Glutamatergic neuron (in vitro differentiated cells): ENCODE data around the gene NAV3. TPM values are rescaled to one million over a fixed set of nuclear protein-coding genes. Genes with fewer than 3 reads are reported as not detected.

Source experiments
- DNase-seq: peaks from one replicate; pipeline ENCODE4 v3.0.0; 2022
- H3K27ac Mint-ChIP-seq: one replicate; pipeline ENCODE4 v1.8.0; 2020; ENCODE audit warnings: mild to moderate bottlenecking, mixed read lengths, inconsistent platforms; ENCODE audit not compliant: unreplicated experiment
- H3K27me3 Mint-ChIP-seq: one replicate; pipeline ENCODE4 v1.8.0; 2020; ENCODE audit warnings: mild to moderate bottlenecking, moderate library complexity, mixed read lengths, inconsistent platforms; ENCODE audit not compliant: unreplicated experiment
- H3K36me3 Mint-ChIP-seq: one replicate; pipeline ENCODE4 v1.8.0; 2020; ENCODE audit warnings: mild to moderate bottlenecking, mixed read lengths, inconsistent platforms; ENCODE audit not compliant: unreplicated experiment
- H3K4me1 Mint-ChIP-seq: one replicate; pipeline ENCODE4 v1.8.0; 2020; ENCODE audit warnings: mild to moderate bottlenecking, low read depth, mixed read lengths, inconsistent platforms; ENCODE audit not compliant: unreplicated experiment
- H3K4me3 Mint-ChIP-seq: one replicate; pipeline ENCODE4 v1.8.0; 2020; ENCODE audit warnings: mild to moderate bottlenecking, mixed read lengths, inconsistent platforms; ENCODE audit not compliant: unreplicated experiment
- H3K9me3 Mint-ChIP-seq: one replicate; pipeline ENCODE4 v1.8.0; 2020; ENCODE audit warnings: mild to moderate bottlenecking, moderate library complexity, mixed read lengths, inconsistent platforms; ENCODE audit not compliant: unreplicated experiment
- CTCF ChIP-seq: fragments of 200-600 bp; sonication (generic); IDR thresholded peaks from one replicate; pipeline ENCODE4 v1.5.0; 2021; ENCODE audit not compliant: partially characterized antibody, unreplicated experiment
- total RNA-seq: library from RNA; stranded (reverse); fragmentation: NEBNext Ultra II Directional; extraction: Animal tissue kit (Norgen Biotek cat#: 25700); gene quantifications from one replicate; pipeline ENCODE4 v1.2.1, GENCODE V29; 2021; ENCODE audit not compliant: unreplicated experiment

NAV3 gene
- total RNA-seq, 1 donor from 2014 or later = 13.6 TPM

- no peak for DNase-seq
- TF ChIP-seq CTCF = no peak
- Mint-ChIP-seq H3K4me1 (peaks cover 3% of the 10 kb centered on the region), H3K27ac (no peak overlapping the region), H3K36me3 (no peaks in the 10 kb centered on the region), H3K4me3 (no peak overlapping the region), H3K27me3 (no peaks in the 10 kb centered on the region), H3K9me3 (no peaks in the 10 kb centered on the region)
Measured at GRCh38 chr12:78002878-78003277, 172.2 kb downstream of the NAV3 start.

DNA sequence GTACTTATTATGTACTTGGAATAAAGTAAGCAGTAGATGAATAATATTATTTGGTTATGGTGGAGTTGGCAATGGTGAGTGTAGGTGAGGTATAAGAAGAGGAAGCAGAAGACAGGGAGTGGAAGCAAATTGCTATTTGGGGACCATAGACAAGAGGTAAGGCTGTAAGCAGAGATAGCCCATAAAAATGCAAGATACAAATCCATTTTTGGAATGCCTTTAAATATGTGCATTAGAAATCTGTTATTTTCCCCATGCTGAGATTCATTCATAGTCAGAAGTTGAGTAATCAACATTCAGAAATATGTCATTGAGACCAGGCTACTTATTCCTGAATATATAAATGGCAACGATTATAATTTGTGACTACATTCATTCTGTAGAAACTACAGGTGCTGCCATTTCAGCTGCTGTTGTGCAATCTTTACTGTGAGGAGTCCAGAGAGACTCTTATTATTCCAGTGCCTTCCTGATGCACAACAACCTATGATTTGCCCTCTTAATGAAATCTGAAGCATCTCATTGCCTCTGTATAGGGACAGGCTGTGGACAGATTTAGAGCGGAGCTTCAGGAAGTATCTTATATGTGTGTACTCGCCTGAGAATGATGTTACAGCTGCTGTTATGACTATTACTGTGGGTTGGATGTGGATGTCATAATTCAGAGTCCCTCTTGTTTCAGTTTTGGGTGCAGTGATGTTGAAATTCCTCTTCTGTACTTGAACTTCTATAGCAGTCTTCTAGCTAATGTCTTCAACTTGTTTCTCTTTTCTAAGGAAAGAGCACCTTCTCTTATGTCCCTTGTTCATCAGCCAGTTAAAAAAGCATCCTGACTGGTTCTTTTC lies 173.8 kb downstream of the NAV3 start:
- Mint-ChIP-seq H3K27me3 (no peaks in the 10 kb centered on the region), H3K4me1 (peaks cover 3% of the 10 kb centered on the region), H3K36me3 (no peaks in the 10 kb centered on the region), H3K9me3 (no peaks in the 10 kb centered on the region), H3K27ac (no peak overlapping the region), H3K4me3 (no peak overlapping the region)
- TF ChIP-seq CTCF = no peak
- no peak for DNase-seq

- Mint-ChIP-seq H3K27ac (no peak overlapping the region), H3K36me3 (no peaks in the 10 kb centered on the region), H3K4me3 (no peak overlapping the region), H3K9me3 (no peaks in the 10 kb centered on the region), H3K4me1 (peaks cover 3% of the 10 kb centered on the region), H3K27me3 (no peaks in the 10 kb centered on the region)
- DNase-seq = no peak
- no peak for TF ChIP-seq CTCF
Measured at GRCh38 chr12:78005094-78005492, 174.4 kb downstream of the NAV3 start.

GRCh38 chr12:78007173-78007572 lies 176.5 kb downstream of the NAV3 start:
- Mint-ChIP-seq H3K4me3 (no peak overlapping the region), H3K9me3 (no peaks in the 10 kb centered on the region), H3K4me1 (peaks cover 3% of the 10 kb centered on the region), H3K27me3 (no peaks in the 10 kb centered on the region), H3K36me3 (no peaks in the 10 kb centered on the region), H3K27ac (no peak overlapping the region)
- TF ChIP-seq CTCF = no peak
- no peak for DNase-seq

GRCh38 chr12:78009031-78009430 lies 178.3 kb downstream of the NAV3 start:
- no peaks in the 10 kb centered on the region for H3K27me3 Mint-ChIP-seq
- no peak overlapping the region for H3K4me3 Mint-ChIP-seq
- H3K4me1 Mint-ChIP-seq = peaks cover 3% of the 10 kb centered on the region
- no peak overlapping the region for H3K27ac Mint-ChIP-seq
- H3K9me3 Mint-ChIP-seq = no peaks in the 10 kb centered on the region
- no peak for DNase-seq
- no peaks in the 10 kb centered on the region for H3K36me3 Mint-ChIP-seq
- no peak for TF ChIP-seq CTCF
